Transverse colon (tissue), 4 donors: ENCODE results near the gene STT3B. TPM values are rescaled to one million over a fixed set of nuclear protein-coding genes. Genes with fewer than 3 reads are reported as not detected.
"Not testable (repeated sequence)": the region's sequence is repeated elsewhere in the genome, so short reads cannot be mapped to it uniquely, and the experiment has no call there.

ENCODE experiments used
- DNase-seq: peaks from one replicate; pipeline ENCODE4 v3.0.0-alpha.2; 2019
- H3K27ac ChIP-seq, 4 donors: fragments of 200-600 bp; sonication (generic); 2 replicates each; pipeline ENCODE4 v1.5.1; 2016 to 2018; ENCODE audit warnings: inconsistent platforms in 4 of 4
- H3K27me3 ChIP-seq: fragments of 200-600 bp; sonication (generic); 2 replicates; pipeline ENCODE4 v1.5.1; 2017; ENCODE audit warnings: inconsistent platforms
- H3K36me3 ChIP-seq, 4 donors: fragments of 200-600 bp; sonication (generic); 2 replicates each; pipeline ENCODE4 v1.5.1; 2017 to 2019; ENCODE audit warnings: inconsistent platforms in 4 of 4
- H3K4me1 ChIP-seq, 4 donors: fragments of 200-600 bp; sonication (generic); 2 replicates each; pipeline ENCODE4 v1.5.1; 2017 to 2020; ENCODE audit warnings: inconsistent platforms in 4 of 4
- H3K4me3 ChIP-seq, 4 donors: fragments of 200-600 bp; sonication (generic); 1 replicate in 1 of 4; 2 replicates in 3 of 4; pipeline versions ENCODE4 v1.5.1 to v1.6.1; 2017 to 2019; ENCODE audit warnings: inconsistent platforms in 4 of 4
- H3K9me3 ChIP-seq, 2 donors: fragments of 200-600 bp; sonication (generic); 2 replicates each; pipeline ENCODE4 v1.5.1; 2017 to 2019; ENCODE audit warnings: inconsistent platforms in 2 of 2
- CTCF ChIP-seq, 5 experiments: fragments of 200-600 bp in 3 of 5; fragments of 450-650 bp in 2 of 5; sonication (generic) in 3 of 5; IDR thresholded peaks; 1 replicate in 2 of 5; 2 replicates in 3 of 5; pipeline ENCODE4 v1.5.1; 2016 to 2017; ENCODE audit warnings: antibody characterized with exemption in 5 of 5, inconsistent platforms in 3 of 5, mild to moderate bottlenecking in 2 of 5, moderate library complexity in 1 of 5
- EP300 ChIP-seq: sonication (generic); formaldehyde crosslinking; IDR thresholded peaks from one replicate; pipeline ENCODE4 v1.6.1; 2017; ENCODE audit warnings: antibody characterized with exemption, low read depth
- POLR2A ChIP-seq: fragments of 450-650 bp; IDR thresholded peaks from one replicate; pipeline ENCODE4 v1.6.1; 2016; ENCODE audit warnings: antibody characterized with exemption, mild to moderate bottlenecking, moderate library complexity
- POLR2AphosphoS5 ChIP-seq, 3 donors: sonication (generic); formaldehyde crosslinking; IDR thresholded peaks; one replicate each; pipeline ENCODE4 v1.6.1; 2016; ENCODE audit warnings: antibody characterized with exemption in 3 of 3
- WGBS, 2 donors: methylation state at CpG; one replicate each; pipeline ENCODE4 v1.1.5; 2018; ENCODE audit warnings: low coverage in 1 of 2; 5-methylcytosine and 5-hydroxymethylcytosine counted together
- in situ Hi-C, 4 donors: fragments of 200-750 bp; cut with MboI; loops; one replicate each; pipeline versions ENCODE4 v1.15.0 to v1.15.1; 2017; ENCODE audit warnings: low sequenced_read_pairs in 3 of 4, low pct_ligation_motif_present in 1 of 4, low pct_unique_long_range_greater_than_20kb in 1 of 4
- intact Hi-C: fragments of 100-400 bp; cut with DNase I; formaldehyde crosslinking; loops from one replicate; pipeline ENCODE4 v1.15.1; 2023; ENCODE audit warnings: low total_unique reads
- total RNA-seq, 4 donors: library from RNA; depleted of rRNA; stranded (reverse); fragments of >200 nt; gene quantifications; one replicate each; pipeline ENCODE4 v1.1.0, GENCODE V29; 2016

Gene STT3B
- total RNA-seq, 4 donors from 2014 or later: 32.8 to 128 (median 60.9) TPM

GRCh38 chr3:31503456-31503855 is 29.3 kb upstream of the STT3B start:
- no peaks in the 10 kb centered on the region for H3K27me3 ChIP-seq
- WGBS, 2 donors: 49 to 54% methylated on average over 4 of the region's 4 CpGs
- no peak overlapping the region for H3K27ac ChIP-seq
- intact Hi-C loops (no loop called here), in situ Hi-C loops (no loop called here)
- H3K4me3 ChIP-seq: no peak overlapping the region
- no peak for DNase-seq
- peaks cover 0 to 6% (median 2%) of the 10 kb centered on the region in 4 donors for H3K4me1 ChIP-seq
- H3K36me3 ChIP-seq: no peaks in the 10 kb centered on the region
- no peak for TF ChIP-seq POLR2A
- TF ChIP-seq EP300: no peak
- TF ChIP-seq POLR2AphosphoS5 (IDR thresholded peaks at IDR 0.05): no peak
- TF ChIP-seq CTCF (IDR thresholded peaks at IDR 0.05): no peak
- H3K9me3 ChIP-seq: no peaks in the 10 kb centered on the region

GRCh38 chr3:31504230-31504629 is 28.5 kb upstream of the STT3B start:
- Histone ChIP-seq H3K27ac (no peak overlapping the region), H3K4me1 (peaks cover 0 to 6% (median 2%) of the 10 kb centered on the region in 4 donors), H3K36me3 (no peaks in the 10 kb centered on the region), H3K9me3 (no peaks in the 10 kb centered on the region), H3K4me3 (no peak overlapping the region), H3K27me3 (no peaks in the 10 kb centered on the region)
- in situ Hi-C loops (no loop called here), intact Hi-C loops (no loop called here)
- WGBS, 2 donors: 48 to 84% methylated on average over 3 of the region's 3 CpGs
- TF ChIP-seq CTCF (IDR thresholded peaks at IDR 0.05) (no peak), POLR2A (no peak), EP300 (no peak), POLR2AphosphoS5 (IDR thresholded peaks at IDR 0.05) (no peak)
- DNase-seq: no peak

DNA sequence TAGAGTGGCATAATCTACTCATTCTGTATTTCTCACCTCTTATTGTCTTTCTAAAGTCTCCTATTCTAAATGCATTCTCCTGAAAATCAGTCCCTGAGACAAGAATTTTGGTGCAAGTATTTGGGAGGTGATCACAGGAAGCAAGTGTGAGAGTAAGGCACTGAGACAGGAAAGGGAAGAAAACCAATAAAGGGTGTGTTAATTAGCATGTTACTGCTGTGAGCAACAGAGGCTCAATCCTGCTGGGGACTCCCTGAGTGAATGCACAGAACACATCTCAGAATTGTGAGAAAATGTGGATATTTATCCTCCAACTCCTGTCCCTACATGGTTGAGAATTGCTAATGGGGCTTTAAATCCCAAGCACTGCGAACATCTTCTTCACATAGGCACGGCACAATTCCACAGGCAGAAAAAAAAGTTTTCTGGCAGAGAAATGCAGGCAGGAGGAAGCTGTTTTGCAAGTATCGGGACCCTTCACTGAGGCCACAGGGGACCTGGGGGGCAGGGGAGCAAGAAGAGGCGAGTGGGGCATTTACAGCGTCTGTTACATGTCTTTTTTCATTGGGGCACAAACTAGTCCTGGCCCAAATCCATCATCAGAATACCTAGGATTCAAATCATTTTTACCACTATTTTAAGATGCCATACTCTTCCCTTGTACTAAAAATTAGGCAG is 27.2 kb upstream of the STT3B start:
- intact Hi-C loops (no loop called here), in situ Hi-C loops (no loop called here)
- H3K9me3 ChIP-seq: no peaks in the 10 kb centered on the region
- no peak overlapping the region for H3K27ac ChIP-seq
- no peaks in the 10 kb centered on the region for H3K36me3 ChIP-seq
- 0 to 46% methylated on average over 1 to 5 of the region's 5 CpGs for WGBS, 2 donors
- H3K4me3 ChIP-seq: no peak overlapping the region
- H3K27me3 ChIP-seq: no peaks in the 10 kb centered on the region
- no peak for DNase-seq
- peaks cover 0 to 6% (median 2%) of the 10 kb centered on the region in 4 donors for H3K4me1 ChIP-seq
- TF ChIP-seq EP300 (no peak), POLR2AphosphoS5 (IDR thresholded peaks at IDR 0.05) (no peak), CTCF (IDR thresholded peaks at IDR 0.05) (no peak), POLR2A (no peak)

DNA sequence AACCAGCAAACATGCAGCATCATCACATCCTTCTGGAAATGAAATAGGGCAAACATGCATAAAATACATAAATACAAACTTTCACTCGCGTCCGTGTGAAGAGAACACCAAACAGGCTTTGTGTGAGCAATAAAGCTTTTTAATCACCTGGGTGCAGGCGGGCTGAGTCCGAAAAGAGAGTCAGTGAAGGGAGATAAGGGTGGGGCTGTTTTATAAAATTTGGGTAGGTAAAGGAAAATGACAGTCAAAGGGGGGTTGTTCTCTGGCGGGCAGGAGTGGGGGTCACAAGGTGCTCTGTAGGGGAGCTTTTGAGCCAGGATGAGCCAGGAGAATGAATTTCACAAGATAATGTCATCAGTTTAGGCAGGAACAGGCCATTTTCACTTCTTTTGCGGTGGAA is 26.2 kb upstream of the STT3B start:
- H3K27ac ChIP-seq, H3K27me3 ChIP-seq, H3K4me1 ChIP-seq, H3K36me3 ChIP-seq, in situ Hi-C loops, H3K4me3 ChIP-seq, intact Hi-C loops, H3K9me3 ChIP-seq, DNase-seq: not testable (repeated sequence)
- WGBS, 2 donors: 43 to 62% methylated on average over 5 to 7 of the region's 7 CpGs
